HUES64 (cell line): ENCODE results near the gene NECTIN2.
"Not testable (repeated sequence)": the region's sequence is repeated elsewhere in the genome, so short reads cannot be mapped to it uniquely, and the experiment has no call there.

Experiments
- H3K27ac ChIP-seq: 2 replicates; pipeline ENCODE4 v1.7.0; 2013; ENCODE audit warnings: low read depth, low read length, inconsistent platforms
- H3K27me3 ChIP-seq: 2 replicates; pipeline ENCODE4 v1.6.1; 2013; ENCODE audit warnings: mild to moderate bottlenecking, low read length; ENCODE audit not compliant: insufficient read depth
- H3K36me3 ChIP-seq: 2 replicates; pipeline ENCODE4 v1.6.1; 2013; ENCODE audit warnings: mild to moderate bottlenecking, low read length; ENCODE audit not compliant: insufficient read depth
- H3K4me1 ChIP-seq: 2 replicates; pipeline ENCODE4 v1.6.1; 2013; ENCODE audit warnings: mild to moderate bottlenecking, low read length, moderate library complexity; ENCODE audit not compliant: insufficient read depth
- H3K4me3 ChIP-seq: 2 replicates; pipeline ENCODE4 v1.5.1; 2013; ENCODE audit warnings: mild to moderate bottlenecking, low read length, moderate library complexity
- H3K9ac ChIP-seq: 2 replicates; pipeline ENCODE4 v1.6.1; 2013; ENCODE audit warnings: mild to moderate bottlenecking, low read depth, low read length
- H3K9me3 ChIP-seq: 2 replicates; pipeline ENCODE4 v1.6.1; 2013; ENCODE audit warnings: low read depth, low read length; ENCODE audit not compliant: insufficient read depth
- WGBS: fragments of 150-250, 120-280 bp; methylation state at CpG from one replicate; pipeline ENCODE4 v1.1.7; 2013; ENCODE audit warnings: missing lambda C conversion rate; 5-methylcytosine and 5-hydroxymethylcytosine counted together

Gene NECTIN2

GRCh38 chr19:44914433-44915206 is 68.5 kb downstream of the NECTIN2 start, which contains the start of gene APOC1:
TSS of gene APOC1 (plus strand) at chr19:44914608. CDS start at chr19:44914892, 284 bp downstream.
- H3K4me3 ChIP-seq = peak within 1 kb of the TSS; percentile 60
- H3K27me3 ChIP-seq, H3K9me3 ChIP-seq, H3K36me3 ChIP-seq: not testable (repeated sequence)
- WGBS = 2% methylated on average over 23 of the region's 28 CpGs
- peaks cover 12% of the 10 kb centered on the region; the same call in 1 of the 2 replicates for H3K4me1 ChIP-seq
- peak within 1 kb of the TSS; percentile 80 for H3K27ac ChIP-seq
- H3K9ac ChIP-seq = peak within 1 kb of the TSS; percentile 72

GRCh38 chr19:44924243-44924725 is 78.2 kb downstream of the NECTIN2 start:
- H3K4me1 ChIP-seq = no peaks in the 10 kb centered on the region
- no peaks in the 10 kb centered on the region for H3K27me3 ChIP-seq
- 95% methylated on average over 8 of the region's 8 CpGs for WGBS
- no peaks in the 10 kb centered on the region for H3K9me3 ChIP-seq
- no peak overlapping the region for H3K9ac ChIP-seq
- H3K4me3 ChIP-seq = no peak overlapping the region
- no peak overlapping the region for H3K27ac ChIP-seq
- H3K36me3 ChIP-seq = no peaks in the 10 kb centered on the region

GRCh38 chr19:44925114-44925891 is 79.2 kb downstream of the NECTIN2 start:
- Histone ChIP-seq H3K4me1 (no peaks in the 10 kb centered on the region), H3K27me3 (no peaks in the 10 kb centered on the region), H3K36me3 (no peaks in the 10 kb centered on the region), H3K9ac (no peak overlapping the region), H3K4me3 (no peak overlapping the region), H3K27ac (no peak overlapping the region), H3K9me3 (no peaks in the 10 kb centered on the region)
- 85% methylated on average over 7 of the region's 8 CpGs for WGBS

GRCh38 chr19:44926245-44927077 is 80.4 kb downstream of the NECTIN2 start:
- 57% methylated on average over 12 of the region's 19 CpGs for WGBS
- peak overlapping the region; percentile 46 for H3K4me3 ChIP-seq
- not testable (repeated sequence) for H3K4me1 ChIP-seq

DNA sequence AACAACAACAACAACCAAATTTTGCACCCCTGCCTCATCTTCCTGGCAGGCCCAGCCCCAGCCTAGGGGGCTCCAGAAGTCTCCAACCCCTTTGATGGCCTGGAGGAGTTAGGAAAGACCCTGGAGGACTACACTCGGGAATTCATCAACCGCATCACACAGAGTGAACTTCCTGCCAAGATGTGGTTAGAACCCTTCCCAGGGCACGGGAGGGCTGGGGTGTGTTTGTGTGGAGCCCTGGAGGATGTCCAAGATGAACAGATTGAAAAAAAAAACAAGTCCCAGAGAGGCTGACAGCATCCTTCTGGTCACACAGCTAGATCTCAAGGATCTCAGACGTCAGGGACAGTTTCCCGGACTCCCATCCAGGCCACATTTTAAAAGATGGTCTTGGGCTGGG is 81.6 kb downstream of the NECTIN2 start:
- WGBS = 93% methylated on average over 5 of the region's 5 CpGs
- no peaks in the 10 kb centered on the region for H3K27me3 ChIP-seq
- H3K9me3 ChIP-seq = no peaks in the 10 kb centered on the region
- no peak overlapping the region for H3K27ac ChIP-seq
- no peak overlapping the region for H3K9ac ChIP-seq
- H3K4me1 ChIP-seq = no peaks in the 10 kb centered on the region
- H3K4me3 ChIP-seq = no peak overlapping the region
- H3K36me3 ChIP-seq = no peaks in the 10 kb centered on the region

More at GRCh38 chr19:44926245-44927077, 80.4 kb downstream of the NECTIN2 start:
- not testable (repeated sequence) for H3K27me3 ChIP-seq, H3K36me3 ChIP-seq, H3K27ac ChIP-seq, H3K9me3 ChIP-seq
- peak overlapping the region; percentile 50; the same call in 1 of the 2 replicates for H3K9ac ChIP-seq

- H3K9ac ChIP-seq = no peak overlapping the region
- H3K4me1 ChIP-seq = no peaks in the 10 kb centered on the region
- 94% methylated on average over 7 of the region's 7 CpGs for WGBS
- no peak overlapping the region for H3K4me3 ChIP-seq
- no peaks in the 10 kb centered on the region for H3K36me3 ChIP-seq
- H3K27ac ChIP-seq = no peak overlapping the region
- no peaks in the 10 kb centered on the region for H3K9me3 ChIP-seq
- no peaks in the 10 kb centered on the region for H3K27me3 ChIP-seq
Observed at GRCh38 chr19:44930088-44930487, 84.0 kb downstream of the NECTIN2 start.

DNA sequence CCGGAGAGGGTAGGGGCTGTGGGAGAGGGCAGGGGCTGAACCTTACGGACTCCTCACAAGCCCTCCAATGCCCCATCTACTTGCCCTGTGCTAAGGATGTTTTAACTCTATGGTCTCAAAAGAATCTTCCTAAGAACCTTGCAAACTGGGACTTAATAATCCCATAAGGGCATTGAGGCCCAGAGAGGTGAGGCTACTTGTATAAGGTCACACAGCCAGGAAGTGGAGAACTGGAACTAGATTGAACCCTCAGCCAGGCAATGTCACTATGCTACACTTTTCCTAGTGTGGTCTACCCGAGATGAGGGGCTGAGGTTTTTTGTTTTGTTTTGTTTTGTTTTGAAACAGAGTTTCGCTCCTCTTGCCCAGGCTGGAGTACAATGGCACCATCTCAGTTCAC is 85.4 kb downstream of the NECTIN2 start:
- Histone ChIP-seq H3K9me3 (no peaks in the 10 kb centered on the region), H3K4me1 (no peaks in the 10 kb centered on the region), H3K27me3 (no peaks in the 10 kb centered on the region), H3K4me3 (no peak overlapping the region), H3K9ac (no peak overlapping the region), H3K27ac (no peak overlapping the region), H3K36me3 (no peaks in the 10 kb centered on the region)
- WGBS = 95% methylated on average over 4 of the region's 4 CpGs
